GM21723 (cell line): Measurements from ENCODE around the gene GSK3B.

ENCODE experiments used
- ATAC-seq: cut with Tn5 transposase; IDR thresholded peaks from one replicate; pipeline ENCODE4 v1.9.1; 2021; ENCODE audit warnings: mild to moderate bottlenecking, moderate library complexity; ENCODE audit not compliant: unreplicated experiment

GSK3B gene

DNA sequence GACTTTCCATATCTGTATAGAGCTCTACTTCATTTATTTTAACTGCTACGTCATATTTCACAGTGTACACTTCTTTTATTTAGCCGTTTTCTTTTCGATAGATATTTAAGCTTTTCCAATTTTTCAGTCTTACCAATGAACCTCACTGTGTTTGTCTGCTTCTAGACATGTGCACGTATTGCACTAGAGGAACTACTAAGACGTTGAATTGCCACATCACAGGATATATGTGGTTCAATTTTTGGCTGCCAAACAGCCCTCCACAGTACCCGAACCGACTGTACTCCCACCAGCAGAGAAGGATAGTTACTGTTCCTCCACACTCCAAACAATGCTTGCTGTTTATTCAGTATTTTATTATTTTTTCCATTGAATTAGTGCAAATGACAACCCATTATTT lies 310.4 kb downstream of the GSK3B start:
- no peak for ATAC-seq

DNA sequence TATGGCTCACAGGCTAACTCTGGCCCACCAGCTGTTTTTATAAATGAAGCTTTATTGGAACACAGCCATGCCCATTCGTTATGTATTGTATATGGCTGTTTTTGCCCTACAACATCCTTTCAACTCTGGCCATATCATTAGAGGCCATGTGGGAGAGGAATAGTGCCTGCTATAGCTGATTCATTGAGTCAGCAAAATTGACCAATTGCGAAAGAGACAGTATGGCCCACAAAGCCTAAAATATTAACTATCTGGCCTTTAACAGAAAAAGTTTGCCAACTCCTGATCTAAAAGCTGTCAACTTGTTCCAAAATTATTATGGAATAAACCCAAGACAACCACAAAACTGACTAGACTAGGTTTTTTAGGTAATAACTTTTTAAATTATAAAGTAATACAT lies 311.0 kb downstream of the GSK3B start:
- ATAC-seq, result no peak

- no peak for ATAC-seq
Observed at GRCh38 chr3:119782460-119782859, 311.8 kb downstream of the GSK3B start.

DNA sequence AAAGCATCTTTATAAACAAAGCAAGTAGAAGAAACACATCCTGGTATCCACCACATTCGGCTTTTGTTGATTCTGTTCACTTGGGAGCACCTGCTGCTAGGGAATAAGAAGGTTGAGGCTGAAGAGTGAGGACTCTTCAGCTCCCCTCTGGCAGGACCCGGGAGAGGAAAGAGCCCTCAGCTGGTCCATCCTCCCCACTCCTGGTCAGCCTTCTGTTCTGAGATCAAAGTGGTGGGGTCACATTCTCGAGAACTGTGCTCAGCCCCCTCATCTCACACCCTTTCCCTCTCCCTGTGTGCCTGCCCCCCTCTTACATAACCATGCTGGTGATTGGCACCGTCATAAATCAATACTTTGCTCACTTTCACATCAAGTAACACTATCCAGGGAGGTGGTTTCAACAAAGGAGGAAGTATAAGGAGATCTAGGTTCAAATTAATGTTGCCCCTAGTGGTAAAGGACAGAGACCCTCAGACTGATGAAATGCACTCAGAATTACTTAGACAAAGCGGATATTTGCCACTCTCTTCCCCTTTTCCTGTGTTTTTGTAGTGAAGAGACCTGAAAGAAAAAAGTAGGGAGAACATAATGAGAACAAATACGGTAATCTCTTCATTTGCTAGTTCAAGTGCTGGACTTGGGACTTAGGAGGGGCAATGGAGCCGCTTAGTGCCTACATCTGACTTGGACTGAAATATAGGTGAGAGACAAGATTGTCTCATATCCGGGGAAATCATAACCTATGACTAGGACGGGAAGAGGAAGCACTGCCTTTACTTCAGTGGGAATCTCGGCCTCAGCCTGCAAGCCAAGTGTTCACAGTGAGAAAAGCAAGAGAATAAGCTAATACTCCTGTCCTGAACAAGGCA lies 312.7 kb downstream of the GSK3B start, which contains the start of gene NR1I2:
TSS of gene NR1I2 (plus strand) at position 772 of the 869 bp plus-strand sequence.
- ATAC-seq, result no peak

GRCh38 chr3:119779731-119780383 lies 314.4 kb downstream of the GSK3B start:
- ATAC-seq, result no peak

GRCh38 chr3:119778811-119779210 lies 315.4 kb downstream of the GSK3B start:
- ATAC-seq, result no peak

GRCh38 chr3:119778176-119778575 lies 316.1 kb downstream of the GSK3B start:
- ATAC-seq, result no peak

GRCh38 chr3:119776304-119776703 lies 317.9 kb downstream of the GSK3B start:
- no peak for ATAC-seq

DNA sequence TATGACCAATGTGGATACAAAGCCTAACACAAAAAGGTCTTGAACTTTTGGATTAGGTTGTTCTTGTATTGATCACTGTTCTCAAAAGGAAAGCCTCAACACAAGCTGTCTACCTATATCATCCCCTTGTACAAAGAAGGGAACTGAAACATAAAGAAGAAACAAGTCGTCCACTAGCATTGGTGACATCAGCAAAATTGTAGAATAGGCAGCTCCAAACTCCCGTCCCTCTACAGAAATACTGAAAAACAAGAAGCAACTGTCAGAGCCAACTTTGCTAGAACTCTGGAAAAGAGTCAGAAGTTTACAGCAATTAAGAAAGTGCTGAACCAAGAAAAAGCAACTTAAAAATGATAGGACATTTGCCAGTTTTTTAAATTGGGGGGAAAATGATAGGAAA lies 319.8 kb downstream of the GSK3B start:
- no peak for ATAC-seq
